ENCODE data around the gene CDH4. TPM values are rescaled to one million over a fixed set of nuclear protein-coding genes. Genes with fewer than 3 reads are reported as not detected.

The CDH4 gene
- polyA plus RNA-seq, 2 donors = 0.02 to 0.05 TPM

DNA sequence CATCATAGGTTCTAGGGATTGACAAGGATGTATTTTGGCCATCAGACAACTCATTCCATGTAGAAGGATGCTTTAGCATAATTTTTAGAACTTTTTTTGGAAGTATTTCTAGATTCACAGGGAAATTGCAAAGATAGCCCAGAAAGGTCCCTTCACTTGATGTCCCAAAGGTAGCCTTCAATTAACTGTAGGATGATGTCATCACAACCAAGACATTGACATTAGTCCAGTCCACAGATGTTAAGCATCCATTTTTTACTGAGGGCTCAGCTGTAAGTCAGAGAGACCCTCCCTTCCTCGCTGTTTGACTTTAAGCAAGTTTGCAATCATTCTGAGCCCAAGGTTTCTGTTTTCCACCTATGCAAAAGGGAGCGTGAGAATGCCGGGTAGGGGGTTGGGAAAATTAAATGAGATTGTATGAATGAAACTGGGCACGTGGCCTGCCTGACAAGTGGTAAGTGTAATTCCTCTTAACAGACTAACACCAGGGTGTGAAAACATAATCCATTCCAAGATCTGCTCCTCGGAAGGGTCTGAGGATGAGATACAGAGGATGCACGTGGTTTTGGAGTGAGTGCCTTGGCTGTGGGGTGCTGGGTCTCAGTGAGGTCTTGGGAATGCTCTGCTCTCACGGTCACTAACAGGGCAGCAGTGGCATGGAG, 126.8 kb downstream of the CDH4 start:
- 64 to 69% methylated on average over 7 of the region's 7 CpGs for WGBS, 2 donors
- Histone ChIP-seq H3K36me3 (ENCODE audit: control insufficient read depth in 2 of 2, insufficient read depth in 2 of 2, low read length in 1 of 2) (no peaks in the 10 kb centered on the region), H3K4me3 (ENCODE audit: low read depth in 1 of 2, low read length in 2 of 2) (no peak overlapping the region), H3K27ac (ENCODE audit: low read depth in 2 of 2, low read length in 1 of 2) (no peak overlapping the region), H3K27me3 (ENCODE audit: control insufficient read depth in 1 of 2, insufficient read depth in 2 of 2, low read length in 2 of 2) (no peaks in the 10 kb centered on the region), H3K9me3 (ENCODE audit: control insufficient read depth in 2 of 2, insufficient read depth in 1 of 2, low read depth in 1 of 2, low read length in 1 of 2) (peaks cover 5 to 10% of the 10 kb centered on the region in 2 donors), H3K4me1 (ENCODE audit: control insufficient read depth in 2 of 2, insufficient read depth in 2 of 2, low read length in 1 of 2) (no peaks in the 10 kb centered on the region)

DNA sequence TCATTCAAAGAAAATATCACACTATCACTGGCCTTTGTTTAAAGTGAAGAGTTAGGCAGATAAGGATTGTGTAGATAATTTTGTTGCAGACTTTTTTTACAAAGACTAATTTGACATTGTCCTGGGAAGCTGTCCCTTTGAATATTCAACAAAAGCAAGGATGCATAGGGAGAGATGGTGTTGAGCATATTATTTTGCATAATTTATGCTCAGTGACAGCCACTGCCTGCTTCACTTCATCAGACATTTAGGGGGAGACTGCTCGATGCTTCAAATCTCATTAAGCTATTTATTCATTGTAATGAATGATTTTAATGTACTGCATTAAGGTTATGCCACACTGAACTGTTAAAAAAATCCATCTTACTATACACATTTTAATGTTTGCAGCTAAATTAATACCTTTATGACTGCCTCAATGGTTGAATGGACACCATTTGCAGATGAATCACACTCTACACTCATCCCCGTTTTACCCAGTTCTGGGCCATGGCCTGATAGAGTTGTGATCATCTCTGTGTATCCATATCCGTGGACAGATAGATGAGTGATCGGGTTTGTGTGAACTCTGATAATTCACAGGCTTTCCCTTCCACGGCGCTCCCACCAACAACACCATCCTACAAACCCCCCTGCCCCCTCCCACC, 128.0 kb downstream of the CDH4 start:
- 73 to 82% methylated on average over 6 of the region's 6 CpGs for WGBS, 2 donors
- Histone ChIP-seq H3K27me3 (ENCODE audit: control insufficient read depth in 1 of 2, insufficient read depth in 2 of 2, low read length in 2 of 2) (no peaks in the 10 kb centered on the region), H3K9me3 (ENCODE audit: control insufficient read depth in 2 of 2, insufficient read depth in 1 of 2, low read depth in 1 of 2, low read length in 1 of 2) (peaks cover 5 to 10% of the 10 kb centered on the region in 2 donors), H3K36me3 (ENCODE audit: control insufficient read depth in 2 of 2, insufficient read depth in 2 of 2, low read length in 1 of 2) (no peaks in the 10 kb centered on the region), H3K27ac (ENCODE audit: low read depth in 2 of 2, low read length in 1 of 2) (no peak overlapping the region), H3K4me3 (ENCODE audit: low read depth in 1 of 2, low read length in 2 of 2) (no peak overlapping the region), H3K4me1 (ENCODE audit: control insufficient read depth in 2 of 2, insufficient read depth in 2 of 2, low read length in 1 of 2) (no peaks in the 10 kb centered on the region)

DNA sequence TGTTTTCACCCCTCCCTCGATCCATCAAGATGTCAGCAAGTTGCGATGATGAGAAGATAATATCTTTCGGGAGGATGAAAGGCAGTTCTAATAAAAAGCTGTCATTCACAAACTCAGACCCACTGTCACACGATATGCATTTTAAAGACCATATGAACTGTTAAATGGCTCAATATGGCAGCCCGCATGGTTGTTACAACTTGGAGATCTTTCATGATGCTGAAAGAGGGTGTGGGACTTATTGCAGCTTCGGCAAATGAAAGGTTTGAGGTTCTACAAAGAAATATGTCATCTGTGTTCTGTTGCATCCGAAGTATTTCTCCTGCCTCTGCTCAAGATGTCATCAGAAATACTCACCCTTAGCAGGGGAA, 128.5 kb downstream of the CDH4 start:
- no peaks in the 10 kb centered on the region for H3K4me1 ChIP-seq (ENCODE audit: control insufficient read depth in 2 of 2, insufficient read depth in 2 of 2, low read length in 1 of 2)
- 71 to 81% methylated on average over 7 of the region's 7 CpGs for WGBS, 2 donors
- H3K27me3 ChIP-seq (ENCODE audit: control insufficient read depth in 1 of 2, insufficient read depth in 2 of 2, low read length in 2 of 2) = no peaks in the 10 kb centered on the region
- no peaks in the 10 kb centered on the region for H3K36me3 ChIP-seq (ENCODE audit: control insufficient read depth in 2 of 2, insufficient read depth in 2 of 2, low read length in 1 of 2)
- no peak overlapping the region for H3K4me3 ChIP-seq (ENCODE audit: low read depth in 1 of 2, low read length in 2 of 2)
- peaks cover 5 to 6% of the 10 kb centered on the region in 2 donors for H3K9me3 ChIP-seq (ENCODE audit: control insufficient read depth in 2 of 2, insufficient read depth in 1 of 2, low read depth in 1 of 2, low read length in 1 of 2)
- no peak overlapping the region for H3K27ac ChIP-seq (ENCODE audit: low read depth in 2 of 2, low read length in 1 of 2)

- H3K36me3 ChIP-seq (ENCODE audit: control insufficient read depth in 2 of 2, insufficient read depth in 2 of 2, low read length in 1 of 2) = no peaks in the 10 kb centered on the region
- H3K4me3 ChIP-seq (ENCODE audit: low read depth in 1 of 2, low read length in 2 of 2) = no peak overlapping the region
- no peaks in the 10 kb centered on the region for H3K27me3 ChIP-seq (ENCODE audit: control insufficient read depth in 1 of 2, insufficient read depth in 2 of 2, low read length in 2 of 2)
- no peak overlapping the region for H3K27ac ChIP-seq (ENCODE audit: low read depth in 2 of 2, low read length in 1 of 2)
- 84 to 89% methylated on average over 3 of the region's 3 CpGs for WGBS, 2 donors
- H3K9me3 ChIP-seq (ENCODE audit: control insufficient read depth in 2 of 2, insufficient read depth in 1 of 2, low read depth in 1 of 2, low read length in 1 of 2) = peaks cover 0 to 5% of the 10 kb centered on the region in 2 donors
- H3K4me1 ChIP-seq (ENCODE audit: control insufficient read depth in 2 of 2, insufficient read depth in 2 of 2, low read length in 1 of 2) = no peaks in the 10 kb centered on the region
Observed at GRCh38 chr20:61382194-61382593, 130.1 kb downstream of the CDH4 start.

DNA sequence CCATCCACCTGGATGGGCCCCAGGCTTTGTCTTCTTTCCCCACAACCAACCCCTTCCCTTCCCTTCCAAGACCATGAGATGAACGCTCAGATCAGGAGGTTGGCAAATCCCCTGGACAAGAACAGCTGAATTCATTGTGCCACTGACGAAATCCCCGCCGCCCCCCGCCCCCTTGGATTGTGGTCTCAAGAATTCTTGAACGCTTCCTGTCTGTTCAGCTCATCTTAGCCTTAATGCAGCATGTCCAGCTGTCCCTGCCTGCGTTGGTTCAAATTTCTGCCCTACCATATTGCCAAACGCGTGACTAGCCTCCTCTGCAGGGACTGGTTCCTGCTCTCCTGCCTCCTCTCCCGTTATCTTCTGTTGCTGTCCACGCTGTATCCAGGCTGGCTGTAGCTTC, 133.2 kb downstream of the CDH4 start:
- Histone ChIP-seq H3K27ac (ENCODE audit: low read depth in 2 of 2, low read length in 1 of 2) (no peak overlapping the region), H3K27me3 (ENCODE audit: control insufficient read depth in 1 of 2, insufficient read depth in 2 of 2, low read length in 2 of 2) (no peaks in the 10 kb centered on the region), H3K4me3 (ENCODE audit: low read depth in 1 of 2, low read length in 2 of 2) (no peak overlapping the region), H3K9me3 (ENCODE audit: control insufficient read depth in 2 of 2, insufficient read depth in 1 of 2, low read depth in 1 of 2, low read length in 1 of 2) (no peaks in the 10 kb centered on the region), H3K4me1 (ENCODE audit: control insufficient read depth in 2 of 2, insufficient read depth in 2 of 2, low read length in 1 of 2) (no peaks in the 10 kb centered on the region), H3K36me3 (ENCODE audit: control insufficient read depth in 2 of 2, insufficient read depth in 2 of 2, low read length in 1 of 2) (no peaks in the 10 kb centered on the region)
- WGBS, 2 donors = 87 to 92% methylated on average over 11 of the region's 11 CpGs

DNA sequence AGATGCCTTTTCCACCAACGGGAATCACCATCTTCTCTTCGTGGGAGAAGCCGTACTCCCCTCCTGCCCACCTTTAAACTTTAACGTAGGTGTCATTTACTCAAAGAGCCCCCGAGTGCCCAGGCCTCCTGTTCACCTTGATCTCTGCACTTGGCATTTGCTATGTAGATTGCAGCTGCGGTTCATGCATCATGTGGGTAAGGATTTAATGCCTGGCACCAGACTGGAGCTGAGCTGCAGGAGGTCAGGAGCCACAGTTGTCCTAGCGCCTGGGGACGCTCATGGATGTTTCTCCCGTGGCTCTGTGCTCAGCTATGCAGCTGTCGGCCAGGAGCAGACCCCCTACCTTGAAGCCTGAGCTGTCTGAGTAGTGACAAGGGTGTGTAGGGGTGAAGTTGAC, 133.7 kb downstream of the CDH4 start:
- Histone ChIP-seq H3K27ac (ENCODE audit: low read depth in 2 of 2, low read length in 1 of 2) (no peak overlapping the region), H3K9me3 (ENCODE audit: control insufficient read depth in 2 of 2, insufficient read depth in 1 of 2, low read depth in 1 of 2, low read length in 1 of 2) (no peaks in the 10 kb centered on the region), H3K4me3 (ENCODE audit: low read depth in 1 of 2, low read length in 2 of 2) (no peak overlapping the region), H3K27me3 (ENCODE audit: control insufficient read depth in 1 of 2, insufficient read depth in 2 of 2, low read length in 2 of 2) (no peaks in the 10 kb centered on the region), H3K4me1 (ENCODE audit: control insufficient read depth in 2 of 2, insufficient read depth in 2 of 2, low read length in 1 of 2) (no peaks in the 10 kb centered on the region), H3K36me3 (ENCODE audit: control insufficient read depth in 2 of 2, insufficient read depth in 2 of 2, low read length in 1 of 2) (no peaks in the 10 kb centered on the region)
- WGBS, 2 donors = 86 to 87% methylated on average over 10 of the region's 10 CpGs

GRCh38 chr20:61387204-61387953, 135.3 kb downstream of the CDH4 start:
- 8 to 12% methylated on average over 13 of the region's 13 CpGs for WGBS, 2 donors
- no peaks in the 10 kb centered on the region for H3K27me3 ChIP-seq (ENCODE audit: control insufficient read depth in 1 of 2, insufficient read depth in 2 of 2, low read length in 2 of 2)
- H3K9me3 ChIP-seq (ENCODE audit: control insufficient read depth in 2 of 2, insufficient read depth in 1 of 2, low read depth in 1 of 2, low read length in 1 of 2) = no peaks in the 10 kb centered on the region
- H3K4me3 ChIP-seq (ENCODE audit: low read depth in 1 of 2, low read length in 2 of 2) = no peak overlapping the region
- H3K4me1 ChIP-seq (ENCODE audit: control insufficient read depth in 2 of 2, insufficient read depth in 2 of 2, low read length in 1 of 2) = no peaks in the 10 kb centered on the region
- H3K27ac ChIP-seq (ENCODE audit: low read depth in 2 of 2, low read length in 1 of 2) = no peak overlapping the region
- no peaks in the 10 kb centered on the region for H3K36me3 ChIP-seq (ENCODE audit: control insufficient read depth in 2 of 2, insufficient read depth in 2 of 2, low read length in 1 of 2)

DNA sequence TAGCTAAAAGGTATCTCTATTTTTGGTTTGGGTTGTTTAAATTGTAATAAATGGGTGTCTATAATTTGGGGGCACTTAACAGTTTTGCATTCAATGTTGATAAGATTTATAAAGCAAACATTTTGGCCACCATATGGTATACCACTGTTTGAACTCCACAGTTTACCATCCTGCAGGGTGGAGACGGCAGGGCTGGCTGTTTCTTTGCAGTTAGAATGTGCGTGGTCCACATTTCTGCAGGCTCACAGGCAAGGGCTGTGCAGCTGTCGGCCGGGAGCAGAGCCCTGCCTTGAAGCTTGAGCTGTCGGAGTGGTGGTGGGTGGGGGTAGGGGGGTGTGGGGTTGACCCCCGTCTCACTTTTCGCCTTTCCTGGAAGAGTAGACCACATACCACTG, 135.9 kb downstream of the CDH4 start:
- Histone ChIP-seq H3K4me3 (ENCODE audit: low read depth in 1 of 2, low read length in 2 of 2) (no peak overlapping the region), H3K27ac (ENCODE audit: low read depth in 2 of 2, low read length in 1 of 2) (no peak overlapping the region), H3K27me3 (ENCODE audit: control insufficient read depth in 1 of 2, insufficient read depth in 2 of 2, low read length in 2 of 2) (no peaks in the 10 kb centered on the region), H3K4me1 (ENCODE audit: control insufficient read depth in 2 of 2, insufficient read depth in 2 of 2, low read length in 1 of 2) (no peaks in the 10 kb centered on the region), H3K9me3 (ENCODE audit: control insufficient read depth in 2 of 2, insufficient read depth in 1 of 2, low read depth in 1 of 2, low read length in 1 of 2) (no peaks in the 10 kb centered on the region), H3K36me3 (ENCODE audit: control insufficient read depth in 2 of 2, insufficient read depth in 2 of 2, low read length in 1 of 2) (no peaks in the 10 kb centered on the region)
- WGBS, 2 donors = 32 to 46% methylated on average over 7 of the region's 7 CpGs

- H3K27me3 ChIP-seq (ENCODE audit: control insufficient read depth in 1 of 2, insufficient read depth in 2 of 2, low read length in 2 of 2) = no peaks in the 10 kb centered on the region
Observed at GRCh38 chr20:61389077-61389476, 137.0 kb downstream of the CDH4 start.

More at GRCh38 chr20:61389077-61389476, 137.0 kb downstream of the CDH4 start:
- Histone ChIP-seq H3K27ac (ENCODE audit: low read depth in 2 of 2, low read length in 1 of 2) (no peak overlapping the region), H3K36me3 (ENCODE audit: control insufficient read depth in 2 of 2, insufficient read depth in 2 of 2, low read length in 1 of 2) (no peaks in the 10 kb centered on the region), H3K4me1 (ENCODE audit: control insufficient read depth in 2 of 2, insufficient read depth in 2 of 2, low read length in 1 of 2) (no peaks in the 10 kb centered on the region), H3K9me3 (ENCODE audit: control insufficient read depth in 2 of 2, insufficient read depth in 1 of 2, low read depth in 1 of 2, low read length in 1 of 2) (no peaks in the 10 kb centered on the region), H3K4me3 (ENCODE audit: low read depth in 1 of 2, low read length in 2 of 2) (no peak overlapping the region)
- WGBS, 2 donors = 80 to 83% methylated on average over 10 of the region's 10 CpGs
